NCI-H2196 (cell line): ENCODE measurements around the gene TDRD3.
A peak's percentile ranks its signal among the peaks of the same experiment; 100 is the strongest.

ENCODE experiments used
- DNase-seq: peaks from one replicate; lab custom pipeline; 2025; ENCODE audit not compliant: unreplicated experiment; lab: John Stamatoyannopoulos, UW

The TDRD3 gene

GRCh38 chr13:60448907-60449510 lies 52.0 kb downstream of the TDRD3 start:
- peak; percentile 18 for DNase-seq

DNA sequence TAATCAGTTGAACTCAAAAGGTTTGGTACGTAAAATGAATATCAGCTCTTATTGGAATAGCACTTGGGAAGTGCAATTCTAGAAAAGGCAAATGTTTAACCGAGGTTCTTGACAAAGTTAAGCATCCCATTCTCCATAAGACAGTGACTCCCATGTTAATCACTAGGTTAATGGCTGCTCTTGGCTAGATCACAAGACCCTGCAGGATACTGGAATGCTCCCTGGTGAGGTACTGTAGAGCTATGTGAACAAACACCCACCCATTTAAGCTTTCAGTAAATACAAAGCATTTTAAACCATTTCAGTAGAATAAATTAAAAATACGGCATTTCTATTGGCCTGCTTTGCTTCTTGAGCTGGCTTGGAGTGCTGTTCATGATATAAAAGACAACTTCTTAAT lies 56.5 kb downstream of the TDRD3 start:
- DNase-seq, result no peak

GRCh38 chr13:60454425-60454824 lies 57.4 kb downstream of the TDRD3 start:
- no peak for DNase-seq

GRCh38 chr13:60463787-60464186 lies 66.8 kb downstream of the TDRD3 start:
- no peak for DNase-seq

DNA sequence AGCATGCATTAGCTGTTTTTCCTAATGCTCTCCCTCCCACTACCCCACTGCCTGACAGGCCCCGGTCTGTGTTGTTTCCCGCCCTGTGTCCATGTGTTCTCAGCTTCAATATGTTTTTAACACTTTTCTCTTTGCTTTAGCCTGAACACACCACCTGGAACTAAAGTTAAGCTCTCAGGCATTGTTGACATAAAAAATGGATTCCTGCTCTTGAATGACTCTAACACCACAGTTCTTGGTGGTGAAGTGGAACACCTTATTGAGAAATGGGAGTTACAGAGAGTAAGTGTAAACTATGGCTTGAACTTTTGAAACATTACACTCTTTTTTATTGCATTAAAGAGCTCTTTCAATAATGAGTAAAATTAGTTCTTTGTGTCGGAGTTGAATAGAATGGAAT lies 70.1 kb downstream of the TDRD3 start:
- DNase-seq, result no peak

- DNase-seq, result no peak
These were observed 82.3 kb downstream of the TDRD3 start for GRCh38 chr13:60479273-60479672.

- DNase-seq, result no peak
These were observed 85.0 kb downstream of the TDRD3 start for GRCh38 chr13:60482012-60482411.

DNA sequence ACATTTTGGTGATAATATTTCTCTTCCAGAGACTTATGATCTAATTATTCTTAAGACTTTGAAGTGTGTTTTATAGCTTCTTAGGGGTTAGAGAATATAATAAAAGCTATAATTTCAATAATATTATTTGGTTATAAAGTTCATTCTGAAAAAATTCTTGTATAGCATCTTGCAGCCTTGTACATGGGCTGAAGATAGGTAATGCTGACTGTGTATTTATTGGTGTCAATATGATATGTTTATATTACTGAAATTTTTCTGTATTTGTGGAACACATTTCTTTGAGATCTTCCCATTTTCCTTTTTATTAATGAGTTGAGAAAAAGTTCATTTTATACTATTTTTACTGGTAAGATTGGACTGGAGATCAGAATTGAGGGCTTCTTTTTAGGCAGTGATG lies 87.8 kb downstream of the TDRD3 start:
- no peak for DNase-seq

DNA sequence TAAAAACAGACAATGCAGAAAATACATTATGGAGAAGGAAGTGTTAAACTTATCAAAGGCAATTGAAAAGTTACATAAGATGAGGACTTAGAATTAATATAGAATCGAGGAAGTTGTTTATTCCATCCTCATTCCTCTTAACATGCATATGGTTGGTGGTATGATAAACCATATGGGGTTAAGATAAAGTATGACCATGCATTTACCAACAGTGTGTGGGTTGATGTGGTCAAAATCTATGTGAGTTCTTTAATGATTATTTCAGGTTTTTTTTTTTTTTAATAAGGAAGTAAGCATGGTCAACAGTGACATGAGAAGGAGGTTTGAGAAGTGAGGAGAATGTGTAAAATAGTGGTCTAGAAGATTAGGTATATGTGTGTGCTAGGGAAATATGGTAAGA lies 94.5 kb downstream of the TDRD3 start:
- no peak for DNase-seq

DNA sequence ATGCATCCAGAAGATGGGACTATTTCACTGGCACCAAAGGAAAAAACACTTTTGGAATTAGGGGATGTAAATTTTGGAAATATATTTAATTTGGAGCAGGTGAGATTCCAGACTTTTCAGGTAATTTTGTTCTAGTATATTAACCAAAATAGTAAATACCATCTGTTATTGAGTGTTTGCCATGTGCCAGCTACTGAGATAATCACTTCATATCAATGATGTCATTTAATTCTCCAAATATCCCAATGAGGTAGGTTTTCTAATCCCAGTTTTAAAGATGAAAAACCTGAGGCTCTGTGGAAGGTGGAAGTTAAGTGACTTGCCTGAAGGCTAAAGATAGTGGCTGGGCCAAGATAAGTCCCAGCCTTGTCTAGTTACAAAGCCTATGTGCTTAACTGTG lies 95.2 kb downstream of the TDRD3 start:
- no peak for DNase-seq

GRCh38 chr13:60494296-60494695 lies 97.3 kb downstream of the TDRD3 start:
- no peak for DNase-seq

DNA sequence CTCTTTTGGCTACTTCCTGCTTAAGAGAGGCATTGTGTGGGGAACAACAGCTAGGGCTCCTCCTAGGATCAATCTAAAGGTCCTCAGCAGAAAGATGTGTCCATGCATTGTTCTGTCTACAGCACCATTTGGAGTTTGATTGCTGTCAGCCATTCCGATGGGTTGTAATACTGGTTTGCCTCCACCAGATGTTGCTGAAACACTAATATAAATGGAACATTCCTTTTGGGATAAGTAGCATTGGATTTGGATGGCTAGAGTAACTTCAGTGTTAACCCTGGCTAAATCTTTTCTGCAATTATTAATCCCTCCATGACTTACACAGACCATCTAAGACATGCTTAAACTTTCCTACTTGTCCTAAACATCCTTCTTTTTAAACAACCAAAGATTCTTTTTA lies 104.2 kb downstream of the TDRD3 start:
- no peak for DNase-seq

DNA sequence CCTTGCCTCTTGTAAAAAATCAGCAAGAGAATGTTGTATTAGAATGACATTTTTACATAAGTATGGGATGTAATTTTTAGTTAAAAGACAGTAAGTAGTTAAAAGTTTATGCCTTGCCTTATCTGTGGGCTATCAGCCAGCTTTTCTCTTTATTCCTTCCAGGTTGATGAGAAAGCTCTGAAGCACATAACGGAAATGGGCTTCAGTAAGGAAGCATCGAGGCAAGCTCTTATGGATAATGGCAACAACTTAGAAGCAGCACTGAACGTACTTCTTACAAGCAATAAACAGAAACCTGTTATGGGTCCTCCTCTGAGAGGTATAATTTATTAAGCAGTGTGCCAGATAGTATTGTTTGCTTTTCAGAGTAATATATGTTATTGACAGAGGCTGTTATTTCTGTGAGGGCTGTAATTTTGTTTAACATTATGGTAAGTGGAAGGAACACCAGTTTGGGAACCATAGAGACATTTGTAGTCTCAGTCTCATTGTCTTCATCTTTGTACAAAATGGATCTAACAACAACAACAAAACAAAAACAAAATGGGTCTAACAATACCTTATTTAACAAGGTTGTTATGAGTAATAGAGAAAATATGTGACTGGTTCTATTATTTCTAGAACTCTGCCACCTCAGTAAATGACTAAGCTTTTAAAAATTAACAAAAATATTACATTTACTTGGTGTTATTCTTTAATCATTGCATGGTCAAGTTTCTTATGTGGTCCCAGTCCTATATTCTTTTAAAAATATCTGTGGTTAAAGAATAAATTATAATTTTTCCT lies 112.8 kb downstream of the TDRD3 start:
- DNase-seq, result no peak

DNA sequence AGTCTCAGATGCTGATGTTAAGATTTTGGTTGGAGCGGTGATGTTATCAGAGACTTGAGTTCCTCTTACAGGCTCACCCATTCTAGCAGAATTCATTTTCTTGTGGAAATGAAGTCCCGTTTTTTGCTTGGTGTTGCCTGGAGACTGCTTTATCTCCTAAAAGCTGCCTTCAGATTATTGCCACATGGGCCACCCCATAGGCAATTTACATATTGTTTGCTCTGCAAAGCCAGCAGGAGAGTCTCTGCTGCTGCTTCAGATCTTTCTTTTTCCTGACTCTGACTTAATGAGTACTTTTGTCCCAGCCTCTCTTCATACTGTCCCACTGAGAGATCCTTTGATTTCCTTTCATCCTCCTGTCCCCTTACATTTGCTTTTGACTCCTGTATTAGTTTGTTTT lies 114.6 kb downstream of the TDRD3 start:
- no peak for DNase-seq

DNA sequence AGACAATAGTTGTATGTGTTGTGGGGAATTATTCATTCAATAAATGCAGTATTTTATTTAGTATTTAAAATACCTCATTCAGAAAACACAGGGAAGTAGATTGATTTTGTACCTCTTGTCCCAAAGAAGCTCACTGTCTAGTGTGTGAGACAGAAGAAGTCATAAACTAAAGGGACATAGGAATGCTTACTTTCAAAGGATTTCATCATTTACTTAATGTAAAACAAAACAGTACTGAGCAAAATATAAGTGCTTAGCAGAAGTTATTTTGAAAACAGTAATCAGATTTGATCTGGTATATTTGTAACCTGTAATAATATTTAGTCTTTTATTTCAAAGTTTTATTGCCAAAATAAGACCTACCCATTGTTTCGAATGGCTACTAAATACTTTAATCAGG lies 117.9 kb downstream of the TDRD3 start:
- DNase-seq, result no peak

DNA sequence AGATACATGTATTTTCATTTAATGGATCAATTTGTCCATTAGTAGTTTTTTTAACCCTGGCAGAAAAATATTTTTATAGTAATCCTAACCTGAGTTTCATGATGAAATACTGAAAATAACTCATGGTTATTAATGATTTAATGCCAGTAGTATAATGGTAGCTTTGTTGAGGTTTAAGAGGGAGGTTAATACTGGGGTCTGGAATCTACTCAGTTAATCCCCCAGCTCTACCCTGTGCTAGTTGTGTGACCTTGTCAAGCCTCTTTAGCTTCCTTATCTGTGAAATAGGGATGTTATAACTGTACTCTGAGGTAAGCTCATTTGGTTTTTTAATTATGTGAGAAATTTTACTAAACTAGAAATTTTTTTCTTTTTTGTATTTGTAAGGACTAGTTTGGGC lies 122.5 kb downstream of the TDRD3 start:
- DNase-seq, result no peak

DNA sequence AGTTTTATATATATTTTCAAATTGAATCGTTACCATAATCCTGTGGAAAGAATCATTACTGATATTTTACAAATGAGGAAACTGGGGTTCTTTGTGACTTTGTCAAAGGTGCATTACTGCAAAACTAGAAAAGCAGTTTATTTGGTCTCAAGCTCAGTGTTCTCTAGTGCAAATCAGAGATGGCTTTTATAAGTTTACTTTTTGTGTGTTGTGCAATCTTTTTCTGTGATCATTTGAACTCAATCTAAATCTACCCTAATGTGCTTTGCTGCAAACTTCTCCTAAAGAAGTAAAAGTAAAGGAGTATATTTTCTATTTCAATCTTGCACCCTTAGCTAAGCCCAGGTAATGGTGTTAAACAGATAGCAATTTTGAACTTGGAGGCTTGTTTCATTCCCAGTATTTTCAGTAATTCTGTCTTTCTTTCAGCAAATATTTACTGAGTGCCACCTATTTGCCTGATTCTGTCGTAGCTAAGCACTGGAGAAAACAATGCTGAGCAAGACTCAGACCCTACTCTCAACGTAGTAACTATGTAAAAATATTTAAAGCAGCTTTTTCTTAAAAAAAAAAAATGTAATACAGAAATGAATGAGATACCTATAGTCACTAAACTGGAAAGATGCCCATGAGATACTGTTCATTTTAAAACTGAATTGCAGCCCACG lies 124.0 kb downstream of the TDRD3 start:
- DNase-seq, result no peak

GRCh38 chr13:60538566-60538965 lies 141.5 kb downstream of the TDRD3 start:
- no peak for DNase-seq

- DNase-seq, result no peak
These were observed 143.3 kb downstream of the TDRD3 start for GRCh38 chr13:60540276-60540675.

DNA sequence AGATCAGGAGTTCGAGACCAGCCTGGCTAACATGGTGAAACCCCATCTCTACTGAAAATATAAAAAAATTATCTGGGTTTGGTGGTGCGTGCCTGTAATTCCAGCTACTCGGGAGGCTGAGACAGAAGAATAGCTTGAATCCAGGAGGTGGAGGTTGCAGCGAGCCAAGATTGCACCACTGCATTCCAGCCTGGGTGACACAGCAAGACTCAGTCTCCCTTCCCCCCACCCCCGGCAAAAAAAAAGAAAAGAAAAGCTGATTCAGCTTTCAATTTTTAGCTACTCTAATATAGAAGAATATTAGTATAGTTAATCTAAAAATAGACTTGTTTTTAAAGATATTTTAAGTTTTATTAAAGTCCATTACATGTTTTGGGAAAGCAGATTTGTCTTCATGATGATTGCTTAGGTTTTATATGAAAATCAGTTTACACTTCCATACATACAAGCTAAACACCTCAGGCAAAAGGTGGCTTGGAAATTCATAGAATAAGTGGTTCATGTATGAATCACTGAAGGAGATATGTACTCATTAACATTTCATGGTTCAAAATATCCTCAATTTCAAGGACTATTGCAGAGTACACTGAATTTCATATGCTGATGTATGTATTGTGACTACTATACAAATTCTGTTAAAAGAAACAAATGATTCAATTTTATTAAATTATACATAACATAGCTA lies 165.2 kb downstream of the TDRD3 start:
- no peak for DNase-seq

GRCh38 chr13:60571571-60571970 lies 174.6 kb downstream of the TDRD3 start:
- DNase-seq, result no peak
